PFSK-1 (cell line): Measurements from ENCODE around the gene PIP5KL1.

ENCODE experiments used
- FOXP2 ChIP-seq: optimal IDR thresholded peaks from 2 replicates; pipeline ENCODE3; 2011; ENCODE audit warnings: borderline replicate concordance, control low read depth, inconsistent platforms; ENCODE audit not compliant: insufficient read depth; ENCODE audit errors: extremely low read length, extremely low read depth
- POLR2AphosphoS5 ChIP-seq: IDR thresholded peaks from 2 replicates; pipeline ENCODE4 v1.6.1; 2012; ENCODE audit warnings: low read depth, mild to moderate bottlenecking, control low read depth, low read length, moderate library complexity
- SIN3A ChIP-seq: IDR thresholded peaks from 2 replicates; pipeline ENCODE4 v1.6.1; 2012; ENCODE audit warnings: mild to moderate bottlenecking, low read length, moderate library complexity, borderline replicate concordance; ENCODE audit not compliant: insufficient read depth
- TAF1 ChIP-seq: IDR thresholded peaks from 2 replicates; pipeline ENCODE4 v1.6.1; 2012; ENCODE audit warnings: low read length, control low read depth, borderline replicate concordance; ENCODE audit not compliant: insufficient read depth
- TF ChIP-seq, protein P1 (sequence below), 2 experiments: IDR thresholded peaks; 2 replicates each; pipeline versions ENCODE4 v1.6.1 to v1.8.0; 2011 to 2012; ENCODE audit warnings: low read depth in 2 of 2, low read length in 2 of 2, control low read depth in 1 of 2, inconsistent platforms in 1 of 2, mild to moderate bottlenecking in 1 of 2, moderate library complexity in 1 of 2; ENCODE audit not compliant: insufficient read depth in 1 of 2

The PIP5KL1 gene

DNA sequence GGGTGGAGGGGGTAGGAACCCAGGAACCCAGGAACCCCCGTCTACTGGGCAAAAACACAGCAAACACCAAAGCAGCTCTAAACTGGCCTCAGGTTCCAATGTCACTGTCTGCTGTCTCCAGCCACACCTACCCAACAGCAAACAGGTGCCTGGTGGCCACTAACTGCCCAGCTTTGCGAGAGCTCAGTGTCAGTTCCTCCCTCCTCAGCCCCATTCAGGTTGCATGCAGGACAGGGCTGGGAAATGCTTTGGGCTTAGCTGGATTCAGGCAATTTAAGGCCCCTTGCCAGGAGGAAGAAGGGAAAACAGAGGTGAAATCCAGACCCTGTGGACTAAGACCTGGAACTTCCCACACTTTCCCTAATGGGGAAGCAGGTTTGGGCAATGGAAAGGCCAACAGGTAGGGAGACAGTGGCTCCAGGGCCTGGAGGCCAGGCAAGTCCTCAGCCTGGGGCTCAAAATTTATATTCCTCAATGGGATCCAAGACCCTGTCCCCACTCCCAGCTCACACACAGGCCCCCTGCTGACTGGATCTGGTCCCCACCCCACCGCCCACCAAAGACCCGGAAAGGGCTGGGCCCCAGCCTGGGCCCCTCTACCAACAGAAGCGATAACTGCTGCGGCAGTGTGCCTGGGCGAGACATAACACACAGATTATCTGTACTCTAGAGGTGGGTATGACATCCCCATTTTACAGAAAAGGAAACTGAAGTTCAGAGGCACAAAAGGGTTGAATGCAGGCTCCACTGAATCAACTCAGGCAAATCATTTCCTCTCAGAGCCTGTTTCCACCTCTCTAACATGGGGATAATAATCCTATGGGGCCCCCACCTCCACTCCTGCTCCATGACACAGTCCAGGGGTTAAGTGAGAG, 46.7 kb upstream of the PIP5KL1 start:
- TF ChIP-seq POLR2AphosphoS5 (no peak), TAF1 (no peak), SIN3A (no peak), FOXP2 (no peak)
- TF ChIP-seq, protein P1, sequence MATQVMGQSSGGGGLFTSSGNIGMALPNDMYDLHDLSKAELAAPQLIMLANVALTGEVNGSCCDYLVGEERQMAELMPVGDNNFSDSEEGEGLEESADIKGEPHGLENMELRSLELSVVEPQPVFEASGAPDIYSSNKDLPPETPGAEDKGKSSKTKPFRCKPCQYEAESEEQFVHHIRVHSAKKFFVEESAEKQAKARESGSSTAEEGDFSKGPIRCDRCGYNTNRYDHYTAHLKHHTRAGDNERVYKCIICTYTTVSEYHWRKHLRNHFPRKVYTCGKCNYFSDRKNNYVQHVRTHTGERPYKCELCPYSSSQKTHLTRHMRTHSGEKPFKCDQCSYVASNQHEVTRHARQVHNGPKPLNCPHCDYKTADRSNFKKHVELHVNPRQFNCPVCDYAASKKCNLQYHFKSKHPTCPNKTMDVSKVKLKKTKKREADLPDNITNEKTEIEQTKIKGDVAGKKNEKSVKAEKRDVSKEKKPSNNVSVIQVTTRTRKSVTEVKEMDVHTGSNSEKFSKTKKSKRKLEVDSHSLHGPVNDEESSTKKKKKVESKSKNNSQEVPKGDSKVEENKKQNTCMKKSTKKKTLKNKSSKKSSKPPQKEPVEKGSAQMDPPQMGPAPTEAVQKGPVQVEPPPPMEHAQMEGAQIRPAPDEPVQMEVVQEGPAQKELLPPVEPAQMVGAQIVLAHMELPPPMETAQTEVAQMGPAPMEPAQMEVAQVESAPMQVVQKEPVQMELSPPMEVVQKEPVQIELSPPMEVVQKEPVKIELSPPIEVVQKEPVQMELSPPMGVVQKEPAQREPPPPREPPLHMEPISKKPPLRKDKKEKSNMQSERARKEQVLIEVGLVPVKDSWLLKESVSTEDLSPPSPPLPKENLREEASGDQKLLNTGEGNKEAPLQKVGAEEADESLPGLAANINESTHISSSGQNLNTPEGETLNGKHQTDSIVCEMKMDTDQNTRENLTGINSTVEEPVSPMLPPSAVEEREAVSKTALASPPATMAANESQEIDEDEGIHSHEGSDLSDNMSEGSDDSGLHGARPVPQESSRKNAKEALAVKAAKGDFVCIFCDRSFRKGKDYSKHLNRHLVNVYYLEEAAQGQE (IDR thresholded peaks at IDR 0.05; ENCODE audit: insufficient read depth in 1 of 2, low read depth in 2 of 2, low read length in 2 of 2) = no peak

DNA sequence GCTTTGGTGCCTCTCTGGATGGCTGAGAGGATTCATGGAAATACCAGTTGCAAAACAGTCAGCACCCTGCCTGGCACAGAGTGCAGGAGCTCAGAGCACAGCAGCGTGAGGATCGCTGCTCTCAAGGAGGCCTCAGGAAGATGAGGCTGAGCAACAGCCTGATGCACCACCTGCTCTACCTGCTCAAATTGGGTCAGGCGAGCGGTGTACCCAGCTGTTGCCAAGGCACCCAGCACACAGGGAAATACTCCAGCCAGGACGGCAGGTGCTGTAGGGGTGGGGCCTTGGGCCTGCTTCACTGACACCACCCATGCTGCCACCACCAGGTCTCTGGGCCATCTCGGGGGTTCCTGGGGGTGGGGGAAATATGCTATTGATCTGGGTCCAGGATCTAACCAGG, 45.9 kb upstream of the PIP5KL1 start:
- TF ChIP-seq, protein P1 (IDR thresholded peaks at IDR 0.05; ENCODE audit: insufficient read depth in 1 of 2, low read depth in 2 of 2, low read length in 2 of 2) = no peak
- TF ChIP-seq FOXP2 = no peak
- no peak for TF ChIP-seq POLR2AphosphoS5
- no peak for TF ChIP-seq TAF1

DNA sequence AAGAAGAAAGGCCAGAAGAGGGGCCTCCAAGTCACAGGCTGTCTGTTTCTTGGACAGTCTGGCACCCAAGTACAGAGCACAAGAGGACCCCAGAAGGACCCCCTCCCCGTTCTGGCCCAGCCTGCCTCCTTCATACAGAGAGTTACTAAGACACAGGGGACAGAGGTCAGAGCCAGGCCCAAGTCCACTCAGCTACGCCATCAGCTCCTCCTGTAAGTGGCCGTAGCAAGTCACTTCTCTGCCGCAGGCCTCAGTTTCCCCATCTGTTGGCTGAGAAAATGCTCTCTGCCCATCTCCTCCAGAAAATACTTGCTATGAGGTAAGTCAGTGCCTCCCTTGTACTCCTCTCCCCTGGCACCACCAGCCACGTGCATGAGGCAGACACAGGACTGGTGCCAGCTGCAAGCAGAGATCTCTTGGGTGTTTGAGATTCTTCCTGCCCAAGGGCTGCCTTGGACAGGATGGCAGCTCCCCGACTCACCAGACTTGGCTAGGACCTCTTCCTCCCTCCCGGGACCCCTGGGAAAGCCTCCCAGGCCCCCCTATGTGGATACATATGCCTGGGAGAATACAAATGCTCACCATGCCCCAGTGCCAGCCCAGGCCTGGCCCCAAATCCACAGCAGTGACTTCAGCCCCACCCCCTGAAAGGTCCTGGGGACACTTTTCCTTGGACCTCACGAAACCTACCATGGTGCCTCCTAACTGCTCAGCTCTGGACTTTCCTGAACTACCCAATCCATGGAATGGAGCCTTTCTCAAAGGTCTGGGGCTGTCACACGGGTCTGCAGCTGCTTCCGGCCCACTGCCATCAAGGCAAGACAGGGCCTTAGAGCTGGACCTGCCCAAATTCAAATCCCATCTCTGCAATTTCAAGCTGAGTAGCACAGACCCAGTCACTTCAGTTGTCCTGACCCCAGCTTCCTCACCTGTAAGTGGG, 45.1 kb upstream of the PIP5KL1 start:
- TF ChIP-seq FOXP2 = no peak
- TF ChIP-seq POLR2AphosphoS5 = no peak
- TF ChIP-seq TAF1 = no peak
- no peak for TF ChIP-seq SIN3A
- TF ChIP-seq, protein P1 (IDR thresholded peaks at IDR 0.05; ENCODE audit: insufficient read depth in 1 of 2, low read depth in 2 of 2, low read length in 2 of 2) = no peak

DNA sequence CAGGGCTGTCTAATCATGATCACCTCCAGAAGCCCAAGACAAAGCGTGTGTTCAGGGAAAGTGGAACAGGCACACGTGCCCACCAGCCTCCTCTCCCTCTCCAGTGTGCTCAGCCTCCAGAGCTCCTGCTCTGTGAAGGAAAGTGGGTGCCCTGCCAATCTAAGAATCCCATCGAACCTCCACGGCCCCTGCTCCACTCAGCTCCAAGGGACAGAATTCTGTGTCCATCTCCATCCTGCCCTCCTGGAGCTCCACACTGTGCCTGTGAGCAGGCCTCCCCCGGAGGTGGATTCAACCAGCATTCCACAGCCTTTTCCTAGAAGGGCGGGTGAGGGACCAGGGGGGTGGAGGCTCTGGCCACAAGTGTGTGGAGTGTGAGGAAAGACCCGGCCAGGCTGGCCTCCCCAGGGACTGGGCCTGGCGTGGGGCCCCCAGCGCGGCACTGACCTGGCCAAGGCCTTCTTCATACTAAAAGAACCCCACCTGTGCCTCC, 44.2 kb upstream of the PIP5KL1 start:
- TF ChIP-seq, protein P1 (IDR thresholded peaks at IDR 0.05; ENCODE audit: insufficient read depth in 1 of 2, low read depth in 2 of 2, low read length in 2 of 2) = no peak
- no peak for TF ChIP-seq TAF1
- TF ChIP-seq SIN3A = no peak
- TF ChIP-seq POLR2AphosphoS5 = no peak
- no peak for TF ChIP-seq FOXP2
